RKO (cell line): ENCODE results near the gene ZCWPW1.
"Not testable (repeated sequence)": the region's sequence is repeated elsewhere in the genome, so short reads cannot be mapped to it uniquely, and the experiment has no call there.

ENCODE experiments used
- DNase-seq: peaks from one replicate; pipeline ENCODE4 v3.0.0-alpha.2; 2016; ENCODE audit warnings: low spot score

Gene ZCWPW1

DNA sequence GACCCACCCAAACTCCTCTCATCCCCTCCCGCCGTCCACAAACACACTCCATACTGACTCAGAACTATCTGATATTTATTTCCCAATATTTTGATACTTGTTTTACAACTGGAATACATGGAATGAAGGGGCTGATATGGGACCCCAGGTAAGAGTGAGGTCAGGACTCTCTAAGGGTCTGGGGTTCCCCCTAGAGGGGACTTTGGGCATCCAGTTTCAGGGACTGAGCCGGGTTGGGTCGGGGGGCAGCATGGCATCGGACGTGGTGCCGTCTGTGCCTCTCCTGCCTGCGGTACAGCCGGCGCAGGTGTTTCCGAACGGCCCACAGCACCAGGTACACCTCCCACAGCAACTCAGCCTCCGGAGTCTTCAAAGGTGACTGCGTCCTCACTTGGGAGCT is 28.1 kb upstream of the ZCWPW1 start:
- DNase-seq: no peak

DNA sequence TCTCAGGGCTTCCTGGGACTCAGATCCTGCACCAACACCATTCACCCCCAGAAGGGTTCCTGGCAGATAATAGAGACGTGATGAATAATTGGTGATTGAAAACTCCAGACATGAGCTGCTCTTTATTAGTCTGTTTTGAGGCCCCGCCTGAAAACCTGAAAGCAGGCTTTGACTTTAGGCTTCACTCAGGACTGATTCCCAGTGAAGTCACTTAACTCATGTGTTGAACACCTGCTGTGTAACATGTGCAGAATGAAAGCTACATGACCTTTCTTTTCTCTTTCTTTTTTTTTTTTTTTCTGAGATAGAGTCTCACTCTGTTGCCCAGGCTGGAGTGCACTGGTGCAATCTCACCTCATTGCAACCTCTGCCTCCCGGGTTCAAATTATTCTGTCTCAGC is 26.7 kb upstream of the ZCWPW1 start:
- no peak for DNase-seq

DNA sequence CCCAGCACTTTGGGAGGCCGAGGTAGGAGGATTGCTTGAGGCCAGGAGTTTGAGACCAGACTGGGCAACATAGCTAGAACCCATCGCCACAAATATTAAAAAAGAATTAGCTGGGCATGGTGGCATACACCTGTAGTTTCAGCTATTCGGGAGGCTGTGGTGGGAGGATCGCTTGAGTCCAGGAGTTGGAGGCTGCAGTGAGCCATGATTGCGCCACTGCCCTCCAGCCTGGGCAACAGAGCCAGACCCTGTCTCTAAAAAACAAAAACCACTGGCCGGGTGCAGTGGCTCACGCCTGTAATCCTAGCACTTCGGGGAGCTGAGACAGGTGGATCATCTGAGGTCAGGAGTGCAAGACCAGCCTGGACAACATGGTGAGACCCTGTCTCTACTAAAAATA is 25.4 kb upstream of the ZCWPW1 start:
- not testable (repeated sequence) for DNase-seq

DNA sequence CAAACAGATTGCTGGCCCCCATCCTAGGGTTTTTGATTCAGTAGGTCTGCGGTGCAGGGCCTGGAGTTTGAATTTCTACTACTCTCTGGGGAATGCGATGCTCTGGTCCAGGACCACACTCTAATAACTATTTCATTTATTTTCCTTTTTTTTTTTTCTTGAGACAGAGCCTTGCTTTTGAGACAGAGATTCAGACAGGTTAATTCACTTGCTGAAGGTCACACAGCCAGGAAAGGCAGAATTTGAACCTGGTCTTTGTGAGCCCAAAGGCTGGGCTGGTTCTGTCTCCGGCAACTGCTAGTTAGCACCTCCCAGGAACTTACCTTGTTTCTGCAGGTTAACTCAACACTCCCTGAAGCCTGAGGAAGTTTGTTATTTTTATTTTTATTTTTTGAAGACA is 24.0 kb upstream of the ZCWPW1 start:
- no peak for DNase-seq

DNA sequence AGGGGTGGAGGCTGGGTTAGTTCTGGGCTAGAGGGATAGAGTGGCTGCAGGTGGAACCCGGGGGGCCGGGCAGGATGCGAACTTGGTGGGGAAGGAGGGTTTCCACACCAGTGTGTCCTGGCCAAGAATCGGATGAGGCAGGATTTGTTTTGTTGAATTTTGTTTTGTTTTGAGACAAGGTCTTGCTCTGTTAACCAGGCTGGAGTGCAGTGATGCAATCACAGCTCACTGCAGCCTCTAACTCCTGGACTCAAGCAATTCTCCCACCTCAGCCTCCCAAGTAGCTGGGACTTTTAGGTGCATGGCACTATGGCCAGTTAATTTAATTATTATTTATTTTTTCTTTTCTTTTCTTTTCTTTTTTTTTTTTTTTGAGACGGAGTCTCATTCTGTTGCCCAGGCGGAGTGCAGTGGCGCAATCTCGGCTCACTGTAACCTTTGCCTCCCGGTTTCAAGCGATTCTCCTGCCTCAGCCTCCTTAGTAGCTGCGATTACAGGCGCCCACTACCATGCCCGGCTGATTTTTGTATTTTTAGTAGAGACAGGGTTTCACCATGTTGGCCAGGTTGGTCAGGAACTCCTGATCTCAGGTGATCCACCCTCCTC is 20.8 kb upstream of the ZCWPW1 start:
- no peak for DNase-seq

DNA sequence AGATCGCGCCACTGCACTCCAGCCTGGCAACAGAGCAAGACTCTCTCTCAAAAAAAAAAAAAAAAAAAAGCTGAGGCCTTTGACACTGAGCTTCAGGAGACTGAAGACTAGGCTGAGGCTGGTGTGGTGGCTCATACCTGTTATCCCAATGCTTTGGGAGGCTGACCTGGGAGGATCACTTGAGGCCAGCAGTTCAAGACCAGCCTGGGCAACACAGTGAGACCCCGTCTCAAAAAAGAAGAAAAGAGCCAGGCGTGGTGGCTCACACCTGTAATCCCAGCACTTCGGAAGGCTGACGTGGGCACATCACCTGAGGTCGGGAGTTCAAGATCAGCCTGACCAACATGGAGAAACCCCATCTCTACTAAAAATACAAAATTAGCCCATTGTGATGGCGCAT is 18.9 kb upstream of the ZCWPW1 start:
- DNase-seq: not testable (repeated sequence)

DNA sequence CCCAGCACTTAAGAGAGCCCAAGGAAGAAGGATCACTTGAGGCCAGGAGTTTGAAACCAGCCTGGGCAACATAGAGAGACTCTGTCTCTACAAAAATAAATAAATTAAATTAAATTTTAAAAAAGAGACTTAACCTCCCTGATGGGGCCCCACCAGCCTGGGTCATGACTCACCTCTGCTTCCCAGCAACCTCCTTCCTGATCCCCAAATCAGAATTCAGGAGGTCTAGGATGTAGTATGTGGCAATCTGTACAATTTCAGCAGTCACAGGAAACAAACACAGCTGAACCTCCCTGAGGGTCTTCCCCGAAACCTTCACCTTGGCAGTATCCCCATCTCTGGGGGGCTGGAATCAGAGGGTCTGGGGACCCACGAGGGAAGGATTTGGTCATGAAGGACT is 17.5 kb upstream of the ZCWPW1 start:
- peak; percentile 68 for DNase-seq

DNA sequence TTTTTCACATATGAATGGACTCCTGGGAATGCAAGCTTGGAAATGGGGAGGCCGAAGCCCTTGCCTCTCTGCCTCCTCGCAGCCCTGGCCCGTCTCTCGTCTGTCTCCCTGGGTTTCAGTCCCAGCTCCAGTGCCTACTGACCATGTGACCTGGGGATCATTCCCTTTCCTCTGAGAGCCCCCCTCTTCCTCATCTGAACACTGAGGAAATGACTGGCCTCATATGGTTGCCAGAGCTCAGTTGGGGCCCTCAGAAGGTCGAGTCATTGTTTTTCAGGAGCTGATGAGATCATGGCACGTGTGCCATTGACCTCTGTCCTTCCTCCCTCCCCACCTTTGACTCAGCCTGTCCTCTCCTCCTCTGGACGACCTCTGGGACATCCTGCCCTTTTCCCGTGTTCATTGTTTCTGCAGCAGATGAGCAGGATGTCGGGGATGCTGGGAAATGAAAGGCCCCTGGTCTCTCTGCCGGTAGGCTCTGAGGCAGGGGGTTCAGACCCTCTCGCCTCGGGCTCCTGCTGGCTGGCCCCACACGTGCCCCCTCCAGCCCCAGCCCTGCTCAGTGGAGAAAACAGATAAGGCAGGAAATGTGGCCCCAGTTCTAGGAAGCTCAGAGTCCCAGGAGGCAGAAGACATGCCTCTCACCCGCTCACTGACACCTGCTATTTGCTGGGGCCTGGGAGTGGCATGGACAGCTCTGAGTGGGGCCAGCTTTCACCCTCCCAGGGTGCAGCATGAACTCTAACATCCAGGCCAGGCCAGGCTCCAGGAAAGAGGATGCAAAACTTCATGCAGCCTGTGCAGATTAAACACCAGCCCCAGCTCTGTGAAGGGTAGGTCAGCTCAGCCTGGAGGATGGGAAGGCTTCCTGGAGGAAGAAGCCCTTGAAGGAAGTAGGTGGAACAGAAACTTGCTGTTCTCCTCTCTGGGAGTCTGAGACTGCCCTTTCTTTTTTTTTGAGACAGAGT is 16.1 kb upstream of the ZCWPW1 start:
- peak; percentile 100 for DNase-seq

DNA sequence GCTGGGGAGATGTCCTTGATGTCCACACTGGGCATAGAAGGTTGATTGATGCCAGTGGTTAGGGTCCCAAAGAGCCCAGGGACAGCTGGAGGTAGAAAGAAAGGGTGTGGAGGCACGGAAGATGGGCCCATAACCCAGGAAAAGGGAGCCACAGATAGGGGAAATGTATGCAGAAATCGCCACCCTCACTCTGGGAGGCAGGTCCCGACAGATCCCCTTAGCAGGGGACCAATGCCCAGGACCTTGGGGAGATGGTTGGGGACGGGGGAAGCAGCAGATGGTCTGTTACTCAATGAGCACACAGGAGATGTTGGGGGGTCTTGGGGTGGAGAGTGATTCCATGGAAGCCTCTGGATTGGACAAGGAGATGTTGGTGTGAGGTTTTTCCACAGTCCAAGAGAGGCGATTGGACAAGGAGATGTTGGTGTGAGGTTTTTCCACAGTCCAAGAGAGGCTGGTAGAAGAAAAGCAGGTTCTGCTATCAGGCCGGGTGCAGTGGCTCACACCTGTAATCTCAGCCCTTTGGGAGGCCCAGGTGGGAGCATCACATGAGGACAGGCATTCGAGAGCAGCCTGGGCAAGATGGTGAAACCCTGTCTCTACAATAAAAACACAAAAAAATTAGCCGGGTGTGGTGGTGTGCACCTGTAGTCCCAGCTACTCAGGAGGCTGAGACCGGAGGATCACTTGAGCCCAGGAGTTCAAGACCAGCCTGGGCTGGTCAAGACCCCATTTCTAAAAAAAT is 14.8 kb upstream of the ZCWPW1 start:
- DNase-seq: no peak

DNA sequence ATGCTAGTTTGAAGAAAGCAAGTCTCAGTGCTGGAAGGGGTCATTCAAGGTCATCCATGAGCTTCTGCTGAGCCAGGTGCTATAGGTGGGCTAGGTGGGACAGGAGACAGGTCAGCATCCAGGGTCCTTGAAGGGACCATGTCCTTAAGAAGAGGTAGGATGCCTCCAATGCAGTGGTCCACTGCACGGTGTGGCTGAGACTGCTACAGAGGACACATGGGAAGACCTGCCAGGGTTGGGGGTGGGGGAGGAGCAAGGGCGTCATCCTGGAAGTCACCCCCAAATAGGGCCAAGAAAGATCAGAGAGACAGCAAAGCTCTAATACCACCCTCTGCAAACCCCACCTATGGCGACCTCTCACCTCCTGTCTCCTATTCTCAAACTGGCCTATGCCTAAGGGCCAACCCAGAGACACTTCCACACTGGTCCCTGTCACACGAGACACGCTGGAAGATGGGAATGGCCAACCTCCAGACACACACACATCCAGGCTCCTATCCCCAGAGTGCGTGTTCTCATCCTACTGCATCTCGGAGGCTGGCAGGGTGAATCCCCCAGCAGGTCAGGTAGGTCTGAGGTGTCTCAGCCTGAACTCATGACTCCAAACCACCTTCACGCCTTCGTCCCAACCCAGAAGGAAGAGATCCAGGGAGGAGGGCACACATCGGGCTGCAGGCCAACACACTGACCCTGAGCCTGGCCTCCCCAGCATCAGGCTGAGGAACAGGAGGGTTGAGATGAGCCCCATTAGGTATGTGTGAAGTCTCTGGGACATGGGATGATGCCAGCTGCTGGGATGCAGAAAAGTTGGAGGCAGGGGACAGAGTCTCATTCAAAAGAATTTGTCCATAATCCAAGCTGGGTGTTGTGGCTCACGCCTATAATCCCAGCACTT is 13.4 kb upstream of the ZCWPW1 start:
- DNase-seq: no peak

DNA sequence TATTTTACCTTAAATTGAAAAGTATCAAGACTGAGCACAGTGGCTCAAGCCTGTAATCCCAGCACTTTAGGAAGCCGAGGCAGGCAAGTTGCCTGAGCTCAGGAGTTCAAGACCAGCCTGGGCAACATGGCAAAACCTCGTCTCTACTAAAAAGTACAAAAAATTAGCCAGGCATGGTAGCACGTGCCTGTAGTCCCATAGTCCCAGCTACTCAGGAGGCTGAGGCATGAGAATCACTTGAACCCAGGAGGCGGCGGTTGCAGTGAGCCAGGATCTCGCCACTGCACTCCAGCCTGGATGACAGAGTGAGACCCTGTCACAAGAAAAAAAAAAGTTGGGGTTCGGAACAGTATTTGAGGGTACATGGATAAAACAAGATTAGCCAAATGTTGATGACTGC is 10.7 kb upstream of the ZCWPW1 start:
- not testable (repeated sequence) for DNase-seq

DNA sequence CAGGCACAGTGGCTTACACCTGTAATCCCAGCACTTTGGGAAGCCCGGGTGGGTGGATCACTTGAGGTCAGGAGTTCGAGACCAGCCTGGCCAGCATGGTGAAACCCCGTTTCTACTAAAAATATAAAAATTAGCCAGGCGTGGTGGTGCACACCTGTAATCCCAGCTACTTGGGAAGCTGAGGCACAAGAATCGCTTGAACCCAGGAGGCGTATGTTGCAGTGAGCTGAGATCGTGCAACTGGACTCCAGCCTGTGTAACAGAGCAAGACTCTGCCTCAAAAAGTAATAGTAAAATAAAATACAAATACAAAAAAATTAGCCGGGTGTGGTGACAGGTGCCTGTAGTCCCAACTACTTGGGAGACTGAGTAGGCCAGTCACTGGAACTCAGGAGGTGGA is 10.2 kb upstream of the ZCWPW1 start:
- DNase-seq: not testable (repeated sequence)

DNA sequence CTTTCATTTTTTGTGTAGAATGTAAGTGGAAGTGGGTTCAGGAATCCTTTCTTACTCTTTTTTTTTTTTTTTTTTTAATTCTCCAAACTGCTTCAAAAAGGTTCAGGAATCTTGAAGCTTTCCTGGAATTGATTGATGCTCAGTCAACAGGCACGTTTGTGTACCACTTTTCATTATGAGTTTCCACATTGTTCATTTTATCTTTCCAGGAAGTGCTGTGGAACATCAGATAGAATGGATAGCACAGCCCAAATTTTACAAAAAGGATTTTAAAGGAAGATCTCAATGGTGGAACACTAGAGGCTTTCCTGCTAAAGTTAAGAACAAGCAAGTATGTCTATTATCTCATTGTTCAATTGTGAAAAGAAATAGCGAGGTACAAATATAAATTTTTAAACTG is 9.7 kb upstream of the ZCWPW1 start:
- DNase-seq: no peak

DNA sequence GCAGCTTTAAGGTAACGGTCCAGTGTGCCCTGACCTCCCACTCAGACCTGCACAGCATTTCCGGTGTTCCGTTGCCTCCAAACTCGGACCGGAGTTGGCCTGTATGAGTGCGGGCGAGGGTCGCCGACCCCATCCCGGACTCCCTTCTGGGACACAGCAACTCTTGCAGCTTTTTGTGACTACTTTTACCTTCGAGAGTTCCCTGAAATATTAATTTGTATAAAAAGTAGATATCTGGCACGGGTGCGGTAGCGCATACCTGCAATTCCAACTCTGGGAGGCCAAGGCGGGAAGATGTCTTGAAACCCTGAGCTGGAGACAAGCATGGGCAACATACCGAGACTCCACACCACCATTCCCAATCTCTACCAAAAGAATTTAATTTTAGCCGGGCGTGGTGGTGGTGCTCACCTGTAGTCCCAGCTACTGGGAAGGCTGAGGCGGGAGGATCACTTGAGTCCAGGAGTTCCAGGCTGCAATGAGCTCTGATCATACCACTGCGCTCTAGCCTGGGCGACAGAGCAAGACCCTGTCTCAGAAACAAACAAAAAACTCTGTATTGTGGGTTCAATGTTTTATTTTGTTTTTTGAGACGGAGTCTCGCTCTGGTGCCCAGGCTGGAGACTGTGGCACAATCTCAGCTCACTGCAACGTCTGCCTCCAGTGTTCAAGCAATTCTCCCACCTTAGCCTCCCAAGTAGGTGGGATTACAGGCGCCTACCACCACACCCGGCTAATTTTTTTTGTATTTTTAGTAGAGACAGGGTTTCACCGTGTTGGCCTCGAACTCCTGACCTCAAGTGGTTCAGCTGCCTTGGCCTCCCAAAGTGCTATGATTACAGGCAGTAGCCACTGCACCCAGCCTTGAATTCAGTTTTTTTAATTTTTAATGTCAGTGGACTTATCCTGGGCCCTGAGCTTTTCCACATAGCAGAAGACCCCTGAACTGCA is 8.9 kb upstream of the ZCWPW1 start:
- no peak for DNase-seq

DNA sequence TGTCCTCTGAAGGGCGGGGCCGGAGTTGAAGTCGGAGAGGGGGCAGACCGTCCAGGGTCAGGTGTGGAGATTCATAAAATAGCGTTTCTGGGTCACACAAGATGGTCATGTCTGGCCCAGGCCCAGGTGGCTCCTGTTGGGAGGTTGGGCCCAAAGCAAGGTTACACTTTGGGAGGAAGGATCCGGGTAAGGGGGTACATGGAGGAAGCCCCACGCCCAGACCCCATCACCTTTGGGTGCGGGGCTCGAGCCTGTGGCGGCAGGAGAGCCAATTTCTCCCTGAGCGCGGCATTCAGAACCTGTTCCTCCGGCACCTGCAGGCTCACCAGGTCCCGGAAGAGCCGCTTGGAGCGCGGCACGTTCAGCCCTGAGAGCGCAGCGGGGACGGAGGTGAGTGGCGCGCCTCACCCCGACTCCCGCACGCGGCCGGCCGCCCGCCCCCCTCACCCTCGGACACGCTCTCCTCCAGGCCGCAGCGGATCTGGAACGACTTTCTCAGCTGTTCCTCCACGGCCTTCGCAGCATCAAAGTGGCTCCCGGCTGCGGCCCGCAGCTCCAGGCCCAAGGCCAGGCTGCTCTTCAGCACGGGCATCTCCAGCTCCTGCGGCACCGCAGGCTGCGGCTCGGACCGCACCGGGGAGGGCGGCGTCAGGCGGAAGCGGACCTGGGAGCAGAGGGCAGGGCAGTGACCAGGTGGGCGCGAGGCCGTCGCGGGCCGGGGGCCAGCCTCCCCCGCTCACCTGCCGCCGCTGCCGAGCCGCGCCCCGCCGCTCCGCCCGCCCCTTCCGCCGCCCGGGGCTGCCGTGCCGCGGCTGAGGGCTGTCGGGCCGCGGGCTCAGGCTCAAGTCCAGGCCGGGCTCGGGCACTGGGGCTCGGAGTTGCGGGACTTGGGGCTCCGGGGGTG is 7.2 kb upstream of the ZCWPW1 start:
- DNase-seq: peak; percentile 61

DNA sequence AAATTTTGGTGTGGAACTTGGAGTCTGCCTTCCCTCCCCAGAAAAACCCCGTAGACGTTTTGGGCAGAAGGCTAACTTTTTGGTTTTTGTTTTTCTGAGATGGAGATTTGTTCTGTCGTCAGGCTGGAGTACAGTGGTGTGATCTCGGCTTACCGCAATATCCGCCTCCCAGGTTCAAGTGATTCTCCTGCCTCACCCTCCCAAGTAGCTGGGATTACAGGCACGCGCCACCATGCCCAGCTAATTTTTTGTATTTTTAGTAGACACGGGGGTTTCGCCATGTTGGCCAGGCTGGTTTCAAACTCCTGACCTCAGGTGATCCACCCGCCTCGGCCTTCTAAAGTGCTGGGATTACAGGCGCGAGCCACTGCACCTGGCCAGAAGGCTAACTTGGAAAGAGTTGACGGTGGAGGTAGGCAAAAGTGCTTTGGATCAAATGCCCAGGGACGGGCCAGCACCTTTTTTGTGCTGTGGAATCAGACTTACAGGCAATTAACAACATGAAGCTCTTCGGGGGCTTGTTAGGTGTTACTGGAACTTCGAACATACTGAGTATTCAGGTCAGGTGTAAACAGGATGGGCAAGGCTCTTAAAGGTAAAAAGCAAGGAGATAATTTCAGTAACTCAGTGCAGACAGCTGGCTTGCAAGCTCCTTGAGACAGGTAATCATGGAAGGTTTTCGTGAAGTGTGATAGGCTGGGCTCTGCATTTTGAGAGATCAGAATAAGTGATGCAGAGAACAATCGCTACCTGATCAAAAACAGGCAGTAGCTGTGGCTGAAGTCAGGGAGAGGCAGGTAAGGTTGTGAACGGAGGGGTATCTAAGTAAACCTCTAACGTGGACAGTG is 6.0 kb upstream of the ZCWPW1 start:
- no peak for DNase-seq

DNA sequence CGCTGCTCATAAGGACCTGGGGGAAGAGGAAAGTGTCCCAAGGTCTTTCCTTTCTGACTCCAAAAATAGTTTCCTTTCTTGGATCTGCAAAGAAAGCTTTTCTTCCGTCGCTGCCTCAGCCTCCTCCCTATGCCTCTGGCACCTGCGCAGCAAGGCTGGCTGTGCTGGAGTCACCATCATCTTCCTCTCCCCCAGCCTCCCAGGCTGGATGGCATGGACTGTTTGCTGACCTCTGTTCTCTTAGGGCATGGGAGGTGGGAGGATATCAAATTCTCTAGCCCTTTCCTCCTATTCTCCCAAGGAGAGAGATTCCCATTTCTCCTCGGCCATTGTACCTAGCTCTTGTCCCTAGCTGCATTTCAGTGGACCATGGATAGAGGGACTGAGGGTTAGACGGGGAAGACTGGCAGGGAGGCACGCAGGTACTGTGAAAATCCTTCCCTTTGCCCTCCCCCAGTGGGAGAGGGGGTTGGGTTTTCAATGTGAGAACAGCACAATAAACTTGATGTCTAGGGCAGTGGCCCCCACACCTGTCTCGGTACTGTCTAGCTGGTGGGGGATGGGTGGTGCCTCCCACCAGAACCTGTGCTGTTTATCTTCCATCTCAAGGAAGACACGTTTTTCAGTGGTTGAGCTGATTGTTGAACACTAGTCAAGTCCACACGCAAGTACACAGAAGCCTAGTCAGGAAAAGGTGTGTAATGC is 5.2 kb upstream of the ZCWPW1 start:
- DNase-seq: no peak

DNA sequence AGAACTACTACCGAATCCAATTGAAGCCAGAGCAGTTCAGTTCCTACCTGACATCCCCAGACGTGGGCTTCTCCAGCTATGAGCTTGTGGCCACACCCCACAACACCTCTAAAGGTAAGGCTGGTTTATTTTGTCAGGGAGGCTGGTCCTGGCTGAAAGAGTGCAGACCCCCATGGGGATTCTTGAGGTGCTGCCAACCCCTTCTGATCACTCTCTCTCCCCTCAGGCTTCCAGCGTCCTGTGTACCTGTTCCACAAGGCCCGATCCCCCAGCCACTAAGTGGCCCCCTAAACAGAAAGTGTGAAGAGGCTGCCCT is 4.7 kb upstream of the ZCWPW1 start:
- DNase-seq: no peak
